Measurements from ENCODE around the gene ISYNA1.
"Not testable (repeated sequence)": the region's sequence is repeated elsewhere in the genome, so short reads cannot be mapped to it uniquely, and the experiment has no call there.

The ISYNA1 gene

GRCh38 chr19:18414504-18415177 is 23.3 kb downstream of the ISYNA1 start:
- Histone ChIP-seq H3K36me3 (ENCODE audit: control insufficient read depth in 5 of 5, insufficient read depth in 5 of 5, low read length in 5 of 5) (no peaks in the 10 kb centered on the region), H3K4me1 (ENCODE audit: control insufficient read depth in 5 of 5, insufficient read depth in 5 of 5, low read length in 5 of 5) (peaks cover 12 to 54% (median 48%) of the 10 kb centered on the region in 5 donors), H3K9me3 (ENCODE audit: control insufficient read depth in 5 of 5, low read length in 5 of 5) (no peaks in the 10 kb centered on the region), H3K9ac (ENCODE audit: low read length in 5 of 5) (peak overlapping the region in 3 of 5 donors; percentile 39 to 65 (median 39)), H3K4me3 (ENCODE audit: low read depth in 1 of 5, low read length in 5 of 5) (peak overlapping the region in 4 of 5 donors; percentile 16 to 59 (median 24)), H3K27ac (ENCODE audit: low read depth, low read length) (peak overlapping the region; percentile 86), H3K27me3 (ENCODE audit: control insufficient read depth in 5 of 5, insufficient read depth in 4 of 5, low read length in 5 of 5) (peaks cover 0 to 12% (median 0%) of the 10 kb centered on the region in 5 donors)

GRCh38 chr19:18412610-18413239 is 25.2 kb downstream of the ISYNA1 start:
- H3K27me3 ChIP-seq (ENCODE audit: control insufficient read depth in 5 of 5, insufficient read depth in 4 of 5, low read length in 5 of 5): peaks cover 0 to 6% (median 0%) of the 10 kb centered on the region in 5 donors
- no peaks in the 10 kb centered on the region for H3K9me3 ChIP-seq (ENCODE audit: control insufficient read depth in 5 of 5, low read length in 5 of 5)
- H3K4me1 ChIP-seq (ENCODE audit: control insufficient read depth in 5 of 5, insufficient read depth in 5 of 5, low read length in 5 of 5): peaks cover 6 to 40% (median 35%) of the 10 kb centered on the region in 5 donors

GRCh38 chr19:18408053-18408476 is 29.9 kb downstream of the ISYNA1 start:
- H3K4me3 ChIP-seq (ENCODE audit: low read depth in 1 of 5, low read length in 5 of 5): no peak overlapping the region
- H3K4me1 ChIP-seq (ENCODE audit: control insufficient read depth in 5 of 5, insufficient read depth in 5 of 5, low read length in 5 of 5): peaks cover 0 to 6% (median 0%) of the 10 kb centered on the region in 5 donors
- no peak overlapping the region for H3K9ac ChIP-seq (ENCODE audit: low read length in 5 of 5)
- H3K27me3 ChIP-seq (ENCODE audit: control insufficient read depth in 5 of 5, insufficient read depth in 4 of 5, low read length in 5 of 5): peaks cover 0 to 2% (median 0%) of the 10 kb centered on the region in 5 donors
- no peak overlapping the region for H3K27ac ChIP-seq (ENCODE audit: low read depth, low read length)
- no peaks in the 10 kb centered on the region for H3K9me3 ChIP-seq (ENCODE audit: control insufficient read depth in 5 of 5, low read length in 5 of 5)
- H3K36me3 ChIP-seq (ENCODE audit: control insufficient read depth in 5 of 5, insufficient read depth in 5 of 5, low read length in 5 of 5): no peaks in the 10 kb centered on the region

More at GRCh38 chr19:18412610-18413239, 25.2 kb downstream of the ISYNA1 start:
- no peak overlapping the region for H3K27ac ChIP-seq (ENCODE audit: low read depth, low read length)
- no peak overlapping the region for H3K9ac ChIP-seq (ENCODE audit: low read length in 5 of 5)
- no peaks in the 10 kb centered on the region for H3K36me3 ChIP-seq (ENCODE audit: control insufficient read depth in 5 of 5, insufficient read depth in 5 of 5, low read length in 5 of 5)
- H3K4me3 ChIP-seq (ENCODE audit: low read depth in 1 of 5, low read length in 5 of 5): no peak overlapping the region

- Histone ChIP-seq H3K27ac (ENCODE audit: low read depth, low read length) (no peak overlapping the region), H3K4me3 (ENCODE audit: low read depth in 1 of 5, low read length in 5 of 5) (no peak overlapping the region), H3K36me3 (ENCODE audit: control insufficient read depth in 5 of 5, insufficient read depth in 5 of 5, low read length in 5 of 5) (no peaks in the 10 kb centered on the region), H3K27me3 (ENCODE audit: control insufficient read depth in 5 of 5, insufficient read depth in 4 of 5, low read length in 5 of 5) (no peaks in the 10 kb centered on the region), H3K4me1 (ENCODE audit: control insufficient read depth in 5 of 5, insufficient read depth in 5 of 5, low read length in 5 of 5) (peaks cover 0 to 10% (median 2%) of the 10 kb centered on the region in 5 donors), H3K9ac (ENCODE audit: low read length in 5 of 5) (no peak overlapping the region), H3K9me3 (ENCODE audit: control insufficient read depth in 5 of 5, low read length in 5 of 5) (no peaks in the 10 kb centered on the region)
These were observed 31.2 kb downstream of the ISYNA1 start for GRCh38 chr19:18406749-18407148.

- peaks cover 0 to 11% (median 2%) of the 10 kb centered on the region in 5 donors for H3K4me1 ChIP-seq (ENCODE audit: control insufficient read depth in 5 of 5, insufficient read depth in 5 of 5, low read length in 5 of 5)
- not testable (repeated sequence) for H3K36me3 ChIP-seq (ENCODE audit: control insufficient read depth in 5 of 5, insufficient read depth in 5 of 5, low read length in 5 of 5); H3K27ac ChIP-seq (ENCODE audit: low read depth, low read length); H3K4me3 ChIP-seq (ENCODE audit: low read depth in 1 of 5, low read length in 5 of 5); H3K27me3 ChIP-seq (ENCODE audit: control insufficient read depth in 5 of 5, insufficient read depth in 4 of 5, low read length in 5 of 5); H3K9ac ChIP-seq (ENCODE audit: low read length in 5 of 5); H3K9me3 ChIP-seq (ENCODE audit: control insufficient read depth in 5 of 5, low read length in 5 of 5)
These were observed 32.2 kb downstream of the ISYNA1 start for GRCh38 chr19:18405754-18406153.

GRCh38 chr19:18402455-18403248 is 35.3 kb downstream of the ISYNA1 start:
- H3K9ac ChIP-seq (ENCODE audit: low read length in 5 of 5): peak overlapping the region in 1 of 5 donors; percentile 30
- not testable (repeated sequence) for H3K27me3 ChIP-seq (ENCODE audit: control insufficient read depth in 5 of 5, insufficient read depth in 4 of 5, low read length in 5 of 5); H3K4me3 ChIP-seq (ENCODE audit: low read depth in 1 of 5, low read length in 5 of 5); H3K9me3 ChIP-seq (ENCODE audit: control insufficient read depth in 5 of 5, low read length in 5 of 5); H3K27ac ChIP-seq (ENCODE audit: low read depth, low read length); H3K36me3 ChIP-seq (ENCODE audit: control insufficient read depth in 5 of 5, insufficient read depth in 5 of 5, low read length in 5 of 5)
- peaks cover 0 to 15% (median 11%) of the 10 kb centered on the region in 5 donors for H3K4me1 ChIP-seq (ENCODE audit: control insufficient read depth in 5 of 5, insufficient read depth in 5 of 5, low read length in 5 of 5)

GRCh38 chr19:18401580-18402112 is 36.3 kb downstream of the ISYNA1 start:
- Histone ChIP-seq H3K9ac (ENCODE audit: low read length in 5 of 5) (peak overlapping the region in 1 of 5 donors; percentile 39), H3K27me3 (ENCODE audit: control insufficient read depth in 5 of 5, insufficient read depth in 4 of 5, low read length in 5 of 5) (peaks cover under 1 to 18% (median 15%) of the 10 kb centered on the region in 5 donors), H3K36me3 (ENCODE audit: control insufficient read depth in 5 of 5, insufficient read depth in 5 of 5, low read length in 5 of 5) (no peaks in the 10 kb centered on the region), H3K27ac (ENCODE audit: low read depth, low read length) (no peak overlapping the region), H3K9me3 (ENCODE audit: control insufficient read depth in 5 of 5, low read length in 5 of 5) (no peaks in the 10 kb centered on the region), H3K4me1 (ENCODE audit: control insufficient read depth in 5 of 5, insufficient read depth in 5 of 5, low read length in 5 of 5) (peaks cover 0 to 23% (median 11%) of the 10 kb centered on the region in 5 donors), H3K4me3 (ENCODE audit: low read depth in 1 of 5, low read length in 5 of 5) (no peak overlapping the region)

GRCh38 chr19:18399008-18399407 is 38.9 kb downstream of the ISYNA1 start:
- H3K9me3 ChIP-seq (ENCODE audit: control insufficient read depth in 5 of 5, low read length in 5 of 5): no peaks in the 10 kb centered on the region
- H3K4me1 ChIP-seq (ENCODE audit: control insufficient read depth in 5 of 5, insufficient read depth in 5 of 5, low read length in 5 of 5): peaks cover 0 to 23% (median 11%) of the 10 kb centered on the region in 5 donors
- no peak overlapping the region for H3K9ac ChIP-seq (ENCODE audit: low read length in 5 of 5)
- H3K27ac ChIP-seq (ENCODE audit: low read depth, low read length): no peak overlapping the region
- H3K27me3 ChIP-seq (ENCODE audit: control insufficient read depth in 5 of 5, insufficient read depth in 4 of 5, low read length in 5 of 5): peaks cover 5 to 24% (median 19%) of the 10 kb centered on the region in 5 donors
- no peak overlapping the region for H3K4me3 ChIP-seq (ENCODE audit: low read depth in 1 of 5, low read length in 5 of 5)
- H3K36me3 ChIP-seq (ENCODE audit: control insufficient read depth in 5 of 5, insufficient read depth in 5 of 5, low read length in 5 of 5): no peaks in the 10 kb centered on the region

- no peaks in the 10 kb centered on the region for H3K36me3 ChIP-seq (ENCODE audit: control insufficient read depth in 5 of 5, insufficient read depth in 5 of 5, low read length in 5 of 5)
- peak within 1 kb of the TSS in 2 of 5 donors; percentile 51 to 56 for H3K9ac ChIP-seq (ENCODE audit: low read length in 5 of 5)
- H3K4me3 ChIP-seq (ENCODE audit: low read depth in 1 of 5, low read length in 5 of 5): peak within 1 kb of the TSS; percentile 45 to 61 (median 48)
- no peaks in the 10 kb centered on the region for H3K9me3 ChIP-seq (ENCODE audit: control insufficient read depth in 5 of 5, low read length in 5 of 5)
- H3K27me3 ChIP-seq (ENCODE audit: control insufficient read depth in 5 of 5, insufficient read depth in 4 of 5, low read length in 5 of 5): peaks cover 5 to 24% (median 19%) of the 10 kb centered on the region in 5 donors
- H3K4me1 ChIP-seq (ENCODE audit: control insufficient read depth in 5 of 5, insufficient read depth in 5 of 5, low read length in 5 of 5): peaks cover 2 to 23% (median 11%) of the 10 kb centered on the region in 5 donors
- H3K27ac ChIP-seq (ENCODE audit: low read depth, low read length): no peak within 1 kb of the TSS
These were observed 40.4 kb downstream of the ISYNA1 start, which contains the start of gene LRRC25 for GRCh38 chr19:18397242-18398202. Gene LRRC25, minus strand, starts transcription at chr19:18397622. Its CDS starts 659 bp downstream, at chr19:18396963.
